WTC11 (cell line): ENCODE results near the gene ANXA6. TPM values are rescaled to one million over a fixed set of nuclear protein-coding genes. Genes with fewer than 3 reads are reported as not detected.

Source experiments
- ATAC-seq: fragments of 200-7000 bp; cut with Tn5 transposase; 2 replicates; pipeline ENCODE4 v1.10.0; 2021; ENCODE audit warnings: mild to moderate bottlenecking, moderate library complexity
- CTCF ChIA-PET: fragments of 300-600 bp; sonication (Branson Sonifier 250); formaldehyde crosslinking; loops from one replicate; lab custom pipeline; 2021; ENCODE audit warnings: antibody characterized with exemption; lab: Charles Lee
- POLR2A ChIA-PET: fragments of 350-600 bp; sonication (Branson Sonifier 250); formaldehyde crosslinking; loops from one replicate; lab custom pipeline; 2021; ENCODE audit warnings: antibody characterized with exemption; lab: Charles Lee
- DNase-seq: peaks from one replicate; pipeline ENCODE4 v3.0.0; 2021; ENCODE audit warnings: low spot score
- H3K27ac Mint-ChIP-seq: 2 replicates; pipeline ENCODE4 v1.8.0; 2021; ENCODE audit warnings: mixed read lengths
- H3K27me3 Mint-ChIP-seq: 2 replicates; pipeline ENCODE4 v1.8.0; 2021; ENCODE audit warnings: low read depth, mild to moderate bottlenecking, moderate library complexity, mixed read lengths
- H3K36me3 Mint-ChIP-seq: 2 replicates; pipeline ENCODE4 v1.8.0; 2021; ENCODE audit warnings: mixed read lengths
- H3K4me1 Mint-ChIP-seq: 2 replicates; pipeline ENCODE4 v1.8.0; 2022; ENCODE audit warnings: mixed read lengths
- H3K4me3 Mint-ChIP-seq: 2 replicates; pipeline ENCODE4 v1.8.0; 2021; ENCODE audit warnings: mild to moderate bottlenecking, moderate library complexity, mixed read lengths
- H3K9me3 Mint-ChIP-seq: 2 replicates; pipeline ENCODE4 v1.8.0; 2021; ENCODE audit warnings: mixed read lengths
- CREM ChIP-seq: sonication (generic); formaldehyde crosslinking; IDR thresholded peaks from 2 replicates; pipeline ENCODE4 v1.8.1; 2022; ENCODE audit warnings: mild to moderate bottlenecking, missing genetic modification reagents, moderate library complexity
- ETV6 ChIP-seq: sonication (generic); formaldehyde crosslinking; IDR thresholded peaks from 2 replicates; pipeline ENCODE4 v1.8.1; 2022; ENCODE audit warnings: mild to moderate bottlenecking, missing genetic modification reagents
- JAZF1 ChIP-seq: fragments of 250-450 bp; sonication (Bioruptor Pico); IDR thresholded peaks from 2 replicates; pipeline ENCODE4 v1.9.0; 2021; ENCODE audit warnings: moderate library complexity, mild to moderate bottlenecking, inconsistent platforms
- NR3C1 ChIP-seq: sonication (generic); formaldehyde crosslinking; conservative IDR thresholded peaks from 2 replicates; pipeline ENCODE4 v1.8.1; 2023; ENCODE audit warnings: low read depth, mild to moderate bottlenecking, missing genetic modification reagents
- ZBTB21 ChIP-seq: sonication (generic); formaldehyde crosslinking; IDR thresholded peaks from 2 replicates; pipeline ENCODE4 v1.8.1; 2023; ENCODE audit warnings: mild to moderate bottlenecking, missing genetic modification reagents, borderline replicate concordance
- ZNF219 ChIP-seq: sonication (generic); formaldehyde crosslinking; IDR thresholded peaks from 2 replicates; pipeline ENCODE4 v1.8.0; 2023; ENCODE audit warnings: missing genetic modification reagents, mild to moderate bottlenecking, borderline replicate concordance
- ZNF423 ChIP-seq: fragments of 250-450 bp; sonication (Bioruptor Pico); IDR thresholded peaks from 2 replicates; pipeline ENCODE4 v2.1.2; 2022; ENCODE audit warnings: mild to moderate bottlenecking, moderate library complexity
- total RNA-seq: library from RNA; stranded (reverse); gene quantifications from 3 replicates; pipeline ENCODE4 v1.2.3, GENCODE V29; 2021
- TF ChIP-seq, protein P1 (sequence below): sonication (generic); formaldehyde crosslinking; IDR thresholded peaks from 2 replicates; pipeline ENCODE4 v1.8.1; 2023; ENCODE audit warnings: mild to moderate bottlenecking, moderate library complexity, missing genetic modification reagents
- TF ChIP-seq, protein P2 (sequence below): sonication (generic); formaldehyde crosslinking; IDR thresholded peaks from 2 replicates; pipeline ENCODE4 v1.8.0; 2022; ENCODE audit warnings: mild to moderate bottlenecking, missing genetic modification reagents
- TF ChIP-seq, protein P3 (sequence below): sonication (generic); formaldehyde crosslinking; IDR thresholded peaks from 2 replicates; pipeline ENCODE4 v1.8.1; 2022; ENCODE audit warnings: low read depth, missing genetic modification reagents, borderline replicate concordance
- TF ChIP-seq, protein P4 (sequence below): sonication (generic); formaldehyde crosslinking; IDR thresholded peaks from 2 replicates; pipeline ENCODE4 v1.8.0; 2022; ENCODE audit warnings: missing genetic modification reagents
- TF ChIP-seq, protein P5 (sequence below): sonication (generic); formaldehyde crosslinking; IDR thresholded peaks from 2 replicates; pipeline ENCODE4 v1.8.1; 2022; ENCODE audit warnings: mild to moderate bottlenecking, moderate library complexity, missing genetic modification reagents
- TF ChIP-seq, protein P6 (sequence below): fragments of 250-450 bp; sonication (Bioruptor Pico); IDR thresholded peaks from 2 replicates; pipeline ENCODE4 v1.8.0; 2021; ENCODE audit warnings: mild to moderate bottlenecking

ANXA6 gene
- total RNA-seq, 1 experiment from 2014 or later = 92.8 TPM

DNA sequence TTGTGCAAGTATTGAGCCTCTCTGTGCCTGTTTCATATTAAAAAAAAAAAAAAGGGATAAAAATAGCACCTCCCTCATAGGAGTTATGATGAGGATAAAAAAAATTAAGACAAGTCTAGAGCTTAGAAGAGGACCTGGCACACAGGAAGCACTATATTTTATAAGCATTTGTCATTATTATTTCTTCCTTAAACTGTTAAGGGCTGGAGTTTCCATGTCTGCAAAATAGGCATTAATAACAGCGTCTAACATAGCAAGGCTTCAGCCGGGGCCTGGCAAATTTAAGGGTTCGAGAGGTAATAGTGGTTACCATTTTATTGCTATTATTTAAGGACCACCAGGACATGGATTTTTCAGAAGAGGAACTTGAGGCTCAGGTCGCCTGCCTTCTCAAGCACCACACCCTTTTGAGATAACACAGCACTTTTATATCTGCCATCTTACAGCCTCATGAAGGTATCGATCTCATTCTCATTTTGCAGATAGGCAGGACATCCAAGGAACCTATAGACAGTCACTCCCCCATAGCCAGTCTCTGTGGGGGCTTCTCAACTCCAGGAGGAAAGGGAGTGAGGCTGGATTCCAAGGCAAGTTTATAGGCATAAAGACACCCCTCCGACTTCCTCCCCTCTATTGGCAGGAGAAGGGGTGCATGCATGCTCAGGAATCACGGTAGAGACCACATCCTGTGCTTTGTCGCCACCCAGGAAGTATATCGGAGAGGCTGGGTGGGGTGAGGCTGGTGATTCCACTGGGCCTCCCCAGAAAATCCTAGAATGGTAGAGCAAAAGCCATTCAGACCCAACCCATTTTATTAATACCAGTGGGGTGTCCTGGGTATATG is 2.4 kb downstream of the ANXA6 start (continued):
- TF ChIP-seq, protein P1, sequence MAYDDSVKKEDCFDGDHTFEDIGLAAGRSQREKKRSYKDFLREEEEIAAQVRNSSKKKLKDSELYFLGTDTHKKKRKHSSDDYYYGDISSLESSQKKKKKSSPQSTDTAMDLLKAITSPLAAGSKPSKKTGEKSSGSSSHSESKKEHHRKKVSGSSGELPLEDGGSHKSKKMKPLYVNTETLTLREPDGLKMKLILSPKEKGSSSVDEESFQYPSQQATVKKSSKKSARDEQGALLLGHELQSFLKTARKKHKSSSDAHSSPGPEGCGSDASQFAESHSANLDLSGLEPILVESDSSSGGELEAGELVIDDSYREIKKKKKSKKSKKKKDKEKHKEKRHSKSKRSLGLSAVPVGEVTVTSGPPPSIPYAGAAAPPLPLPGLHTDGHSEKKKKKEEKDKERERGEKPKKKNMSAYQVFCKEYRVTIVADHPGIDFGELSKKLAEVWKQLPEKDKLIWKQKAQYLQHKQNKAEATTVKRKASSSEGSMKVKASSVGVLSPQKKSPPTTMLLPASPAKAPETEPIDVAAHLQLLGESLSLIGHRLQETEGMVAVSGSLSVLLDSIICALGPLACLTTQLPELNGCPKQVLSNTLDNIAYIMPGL (CRISPR knock-in tag) = no peak
- no peak for TF ChIP-seq NR3C1 (CRISPR knock-in tag)
- no peak for TF ChIP-seq ETV6 (CRISPR knock-in tag)
- TF ChIP-seq, protein P2, sequence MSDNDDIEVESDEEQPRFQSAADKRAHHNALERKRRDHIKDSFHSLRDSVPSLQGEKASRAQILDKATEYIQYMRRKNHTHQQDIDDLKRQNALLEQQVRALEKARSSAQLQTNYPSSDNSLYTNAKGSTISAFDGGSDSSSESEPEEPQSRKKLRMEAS = no peak
- TF ChIP-seq CREM (CRISPR knock-in tag) = no peak
- TF ChIP-seq ZBTB21 (CRISPR knock-in tag) = no peak

DNA sequence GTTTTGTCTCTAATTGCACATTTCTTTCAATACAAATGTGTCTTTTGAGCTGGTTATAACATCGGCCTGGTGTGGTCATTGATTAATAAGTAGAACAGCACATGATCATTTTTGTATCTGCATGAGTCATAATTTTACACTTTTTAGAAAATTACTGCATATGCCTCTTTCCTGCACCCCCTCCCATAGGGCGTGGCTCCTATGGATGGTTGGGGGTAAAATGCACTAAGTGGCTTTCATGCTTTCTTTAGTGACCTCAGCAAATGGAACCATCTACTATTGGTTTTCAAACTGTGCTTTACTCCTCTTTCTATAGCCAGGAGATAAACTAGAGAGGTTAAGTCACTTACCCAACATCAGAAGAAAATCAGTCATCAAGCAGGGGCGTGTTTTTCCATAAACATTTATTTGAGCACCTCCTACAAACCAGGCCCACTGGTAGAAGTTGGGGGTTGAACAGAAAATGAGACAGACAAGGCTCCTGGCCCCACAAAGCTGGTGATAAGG is 3.8 kb downstream of the ANXA6 start:
- H3K27me3 Mint-ChIP-seq = peaks cover 9% of the 10 kb centered on the region
- TF ChIP-seq, protein P3, sequence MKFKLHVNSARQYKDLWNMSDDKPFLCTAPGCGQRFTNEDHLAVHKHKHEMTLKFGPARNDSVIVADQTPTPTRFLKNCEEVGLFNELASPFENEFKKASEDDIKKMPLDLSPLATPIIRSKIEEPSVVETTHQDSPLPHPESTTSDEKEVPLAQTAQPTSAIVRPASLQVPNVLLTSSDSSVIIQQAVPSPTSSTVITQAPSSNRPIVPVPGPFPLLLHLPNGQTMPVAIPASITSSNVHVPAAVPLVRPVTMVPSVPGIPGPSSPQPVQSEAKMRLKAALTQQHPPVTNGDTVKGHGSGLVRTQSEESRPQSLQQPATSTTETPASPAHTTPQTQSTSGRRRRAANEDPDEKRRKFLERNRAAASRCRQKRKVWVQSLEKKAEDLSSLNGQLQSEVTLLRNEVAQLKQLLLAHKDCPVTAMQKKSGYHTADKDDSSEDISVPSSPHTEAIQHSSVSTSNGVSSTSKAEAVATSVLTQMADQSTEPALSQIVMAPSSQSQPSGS = no peak
- TF ChIP-seq, protein P4, sequence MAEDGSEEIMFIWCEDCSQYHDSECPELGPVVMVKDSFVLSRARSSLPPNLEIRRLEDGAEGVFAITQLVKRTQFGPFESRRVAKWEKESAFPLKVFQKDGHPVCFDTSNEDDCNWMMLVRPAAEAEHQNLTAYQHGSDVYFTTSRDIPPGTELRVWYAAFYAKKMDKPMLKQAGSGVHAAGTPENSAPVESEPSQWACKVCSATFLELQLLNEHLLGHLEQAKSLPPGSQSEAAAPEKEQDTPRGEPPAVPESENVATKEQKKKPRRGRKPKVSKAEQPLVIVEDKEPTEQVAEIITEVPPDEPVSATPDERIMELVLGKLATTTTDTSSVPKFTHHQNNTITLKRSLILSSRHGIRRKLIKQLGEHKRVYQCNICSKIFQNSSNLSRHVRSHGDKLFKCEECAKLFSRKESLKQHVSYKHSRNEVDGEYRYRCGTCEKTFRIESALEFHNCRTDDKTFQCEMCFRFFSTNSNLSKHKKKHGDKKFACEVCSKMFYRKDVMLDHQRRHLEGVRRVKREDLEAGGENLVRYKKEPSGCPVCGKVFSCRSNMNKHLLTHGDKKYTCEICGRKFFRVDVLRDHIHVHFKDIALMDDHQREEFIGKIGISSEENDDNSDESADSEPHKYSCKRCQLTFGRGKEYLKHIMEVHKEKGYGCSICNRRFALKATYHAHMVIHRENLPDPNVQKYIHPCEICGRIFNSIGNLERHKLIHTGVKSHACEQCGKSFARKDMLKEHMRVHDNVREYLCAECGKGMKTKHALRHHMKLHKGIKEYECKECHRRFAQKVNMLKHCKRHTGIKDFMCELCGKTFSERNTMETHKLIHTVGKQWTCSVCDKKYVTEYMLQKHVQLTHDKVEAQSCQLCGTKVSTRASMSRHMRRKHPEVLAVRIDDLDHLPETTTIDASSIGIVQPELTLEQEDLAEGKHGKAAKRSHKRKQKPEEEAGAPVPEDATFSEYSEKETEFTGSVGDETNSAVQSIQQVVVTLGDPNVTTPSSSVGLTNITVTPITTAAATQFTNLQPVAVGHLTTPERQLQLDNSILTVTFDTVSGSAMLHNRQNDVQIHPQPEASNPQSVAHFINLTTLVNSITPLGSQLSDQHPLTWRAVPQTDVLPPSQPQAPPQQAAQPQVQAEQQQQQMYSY (CRISPR knock-in tag) = no peak
- TF ChIP-seq ZNF219 (no peak), ZNF423 (CRISPR knock-in tag) (no peak)
- TF ChIP-seq, protein P5, sequence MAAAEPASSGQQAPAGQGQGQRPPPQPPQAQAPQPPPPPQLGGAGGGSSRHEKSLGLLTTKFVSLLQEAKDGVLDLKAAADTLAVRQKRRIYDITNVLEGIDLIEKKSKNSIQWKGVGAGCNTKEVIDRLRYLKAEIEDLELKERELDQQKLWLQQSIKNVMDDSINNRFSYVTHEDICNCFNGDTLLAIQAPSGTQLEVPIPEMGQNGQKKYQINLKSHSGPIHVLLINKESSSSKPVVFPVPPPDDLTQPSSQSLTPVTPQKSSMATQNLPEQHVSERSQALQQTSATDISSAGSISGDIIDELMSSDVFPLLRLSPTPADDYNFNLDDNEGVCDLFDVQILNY (CRISPR knock-in tag) = no peak
- TF ChIP-seq, all 79 proteins: peak for 0
- CTCF ChIA-PET = interaction anchor here (1.2 to 2.7 kb wide), 2 partner anchors 11 to 28 kb away, joined by 3 to 13 read pairs; no protein-coding TSS in a partner anchor
- POLR2A ChIA-PET = no interaction called here
- ATAC-seq = no peak
- H3K4me3 Mint-ChIP-seq = no peak overlapping the region
- no peak overlapping the region for H3K27ac Mint-ChIP-seq
- H3K36me3 Mint-ChIP-seq = no peaks in the 10 kb centered on the region
- peaks cover 41% of the 10 kb centered on the region for H3K4me1 Mint-ChIP-seq
- H3K9me3 Mint-ChIP-seq = no peaks in the 10 kb centered on the region
- DNase-seq = no peak

DNA sequence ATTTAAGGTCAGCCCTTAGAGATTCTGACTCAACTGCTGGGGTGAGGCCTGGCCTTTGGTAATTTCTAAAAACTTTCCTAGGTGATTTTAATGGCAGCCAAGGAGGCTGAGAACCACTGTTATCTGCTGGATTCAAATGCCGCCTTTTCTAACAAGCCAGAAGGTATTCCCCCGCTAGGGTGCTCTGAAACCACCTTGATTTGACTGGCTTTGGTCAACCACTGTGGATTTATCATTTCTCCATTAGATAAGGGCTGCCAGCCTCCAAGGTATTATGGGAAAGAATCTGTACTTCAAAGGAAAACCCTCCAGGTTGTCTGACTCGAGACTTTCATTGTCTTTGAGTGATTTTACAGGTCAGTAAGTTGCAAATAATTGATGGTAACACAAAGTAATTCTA is 4.3 kb downstream of the ANXA6 start:
- Mint-ChIP-seq H3K9me3 (no peaks in the 10 kb centered on the region), H3K4me3 (no peak overlapping the region), H3K4me1 (peaks cover 36% of the 10 kb centered on the region), H3K27me3 (peaks cover 4% of the 10 kb centered on the region), H3K27ac (no peak overlapping the region), H3K36me3 (no peaks in the 10 kb centered on the region)
- ATAC-seq (no peak), DNase-seq (no peak)
- TF ChIP-seq, protein P6, sequence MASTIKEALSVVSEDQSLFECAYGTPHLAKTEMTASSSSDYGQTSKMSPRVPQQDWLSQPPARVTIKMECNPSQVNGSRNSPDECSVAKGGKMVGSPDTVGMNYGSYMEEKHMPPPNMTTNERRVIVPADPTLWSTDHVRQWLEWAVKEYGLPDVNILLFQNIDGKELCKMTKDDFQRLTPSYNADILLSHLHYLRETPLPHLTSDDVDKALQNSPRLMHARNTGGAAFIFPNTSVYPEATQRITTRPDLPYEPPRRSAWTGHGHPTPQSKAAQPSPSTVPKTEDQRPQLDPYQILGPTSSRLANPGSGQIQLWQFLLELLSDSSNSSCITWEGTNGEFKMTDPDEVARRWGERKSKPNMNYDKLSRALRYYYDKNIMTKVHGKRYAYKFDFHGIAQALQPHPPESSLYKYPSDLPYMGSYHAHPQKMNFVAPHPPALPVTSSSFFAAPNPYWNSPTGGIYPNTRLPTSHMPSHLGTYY = no peak
- TF ChIP-seq JAZF1 = no peak
- ChIA-PET CTCF (interaction anchor here (1.0 to 2.7 kb wide), 3 partner anchors 12 to 27 kb away, joined by 3 to 13 read pairs (median 3); no protein-coding TSS in a partner anchor), POLR2A (no interaction called here)
